GM10248 (cell line): ENCODE results near the gene LYRM2.
"Not testable (repeated sequence)": the region's sequence is repeated elsewhere in the genome, so short reads cannot be mapped to it uniquely, and the experiment has no call there.

ENCODE experiments used
- CTCF ChIA-PET: fragments of 300-600 bp; sonication (Branson Sonifier 250); formaldehyde crosslinking; extraction: SDS; loops from one replicate; lab custom pipeline; 2021; ENCODE audit warnings: antibody characterized with exemption; lab: Yijun Ruan, JAX
- POLR2A ChIA-PET: fragments of 350-650 bp; sonication (Branson Sonifier 250); formaldehyde crosslinking; extraction: SDS; loops from one replicate; lab custom pipeline; 2020; ENCODE audit warnings: antibody characterized with exemption; lab: Yijun Ruan, JAX
- DNase-seq: peaks from one replicate; pipeline ENCODE4 v3.0.0; 2012; ENCODE audit errors: extremely low spot score
- CTCF ChIP-seq: IDR thresholded peaks from 2 replicates; pipeline ENCODE4 v1.5.1; 2012; ENCODE audit warnings: mild to moderate bottlenecking, low read depth; ENCODE audit errors: extremely low read depth, missing control alignments, control extremely low read depth

Gene LYRM2

GRCh38 chr6:89650579-89650978 is 12.0 kb upstream of the LYRM2 start:
- TF ChIP-seq CTCF: no peak
- POLR2A ChIA-PET: no interaction called here
- CTCF ChIA-PET: interaction anchor here (1.6 to 1.8 kb wide), 3 partner anchors 9 to 19 kb away, joined by 3 to 6 read pairs (median 4); no protein-coding TSS in a partner anchor
- DNase-seq: no peak

DNA sequence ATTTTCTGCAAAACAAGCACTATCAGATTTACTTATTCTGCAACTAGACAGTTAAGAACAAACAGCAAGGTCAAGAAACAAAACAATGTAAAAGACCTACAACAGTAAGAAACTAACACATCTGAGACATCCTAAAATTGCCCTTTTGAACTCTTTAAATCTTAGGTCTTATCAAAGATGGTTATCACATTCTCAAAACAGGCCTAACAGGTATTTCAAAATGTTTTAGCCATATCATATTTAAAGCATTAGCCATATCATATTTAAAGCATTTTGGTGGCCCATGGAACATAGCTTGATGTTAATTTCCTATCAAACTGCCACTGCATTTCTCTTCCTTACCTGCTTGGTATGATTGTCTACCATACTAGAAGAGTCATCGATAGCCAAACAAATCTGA is 11.1 kb upstream of the LYRM2 start:
- POLR2A ChIA-PET: no interaction called here
- no peak for DNase-seq
- CTCF ChIA-PET: interaction anchor here (1.5 to 1.8 kb wide), 4 partner anchors 9 to 18 kb away, joined by 3 to 6 read pairs (median 4); no protein-coding TSS in a partner anchor
- TF ChIP-seq CTCF: no peak

DNA sequence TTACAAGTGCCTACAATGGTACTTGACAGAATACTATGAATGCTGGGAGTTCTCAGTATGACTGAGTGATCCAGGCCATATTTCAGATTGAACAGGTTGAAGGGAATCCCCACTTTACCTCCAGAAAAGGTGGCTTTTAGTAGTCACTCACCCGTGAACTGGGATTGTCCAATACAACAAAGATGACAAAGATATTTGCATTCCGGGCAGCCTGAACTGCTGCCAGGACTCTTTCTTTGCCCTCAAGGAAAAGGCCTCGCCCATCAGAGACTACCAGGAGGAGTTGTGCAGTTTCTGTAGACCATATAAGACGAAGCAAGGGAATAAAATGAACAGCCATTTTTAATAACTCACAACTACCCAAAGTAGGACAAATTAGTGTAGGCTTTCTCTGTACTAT is 6.3 kb upstream of the LYRM2 start:
- TF ChIP-seq CTCF: no peak
- CTCF ChIA-PET: no interaction called here

GRCh38 chr6:89643406-89643805 is 4.9 kb upstream of the LYRM2 start:
- ChIA-PET POLR2A (no interaction called here), CTCF (interaction anchor here (1.7 kb wide), 1 partner anchor 10 kb away, joined by 5 read pairs; no protein-coding TSS in a partner anchor)
- DNase-seq: no peak
- no peak for TF ChIP-seq CTCF

More for the DNA sequence above, 6.3 kb upstream of the LYRM2 start:
- POLR2A ChIA-PET: no interaction called here
- DNase-seq: no peak

GRCh38 chr6:89642956-89643355 is 4.4 kb upstream of the LYRM2 start:
- DNase-seq: no peak
- CTCF ChIA-PET: interaction anchor here (1.0 to 1.7 kb wide), 2 partner anchors 11 to 210 kb away, joined by 3 to 5 read pairs; no protein-coding TSS in a partner anchor
- no peak for TF ChIP-seq CTCF
- POLR2A ChIA-PET: no interaction called here

DNA sequence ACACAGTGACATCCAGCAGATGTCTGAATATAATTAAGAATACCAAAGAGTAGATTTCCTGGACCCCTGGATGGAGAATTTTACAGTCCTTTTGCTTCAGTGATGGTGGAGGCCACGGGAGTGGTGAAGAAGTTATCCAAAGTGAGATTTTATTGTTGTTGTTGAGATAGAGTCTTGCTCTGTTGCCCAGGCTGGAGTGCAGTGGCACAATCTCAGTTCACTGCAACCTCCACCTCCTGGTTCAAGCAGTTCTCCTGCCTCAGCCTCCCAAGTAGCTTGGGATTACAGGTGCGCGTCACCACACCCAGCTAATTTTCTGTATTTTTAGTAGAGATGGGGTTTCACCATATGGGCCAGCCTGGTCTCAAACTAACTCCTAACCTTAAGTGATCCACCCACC is 3.0 kb upstream of the LYRM2 start:
- CTCF ChIA-PET: interaction anchor here (1.0 to 1.4 kb wide), 2 partner anchors 32 to 269 kb away, joined by 3 to 4 read pairs; no protein-coding TSS in a partner anchor
- POLR2A ChIA-PET, DNase-seq: not testable (repeated sequence)

DNA sequence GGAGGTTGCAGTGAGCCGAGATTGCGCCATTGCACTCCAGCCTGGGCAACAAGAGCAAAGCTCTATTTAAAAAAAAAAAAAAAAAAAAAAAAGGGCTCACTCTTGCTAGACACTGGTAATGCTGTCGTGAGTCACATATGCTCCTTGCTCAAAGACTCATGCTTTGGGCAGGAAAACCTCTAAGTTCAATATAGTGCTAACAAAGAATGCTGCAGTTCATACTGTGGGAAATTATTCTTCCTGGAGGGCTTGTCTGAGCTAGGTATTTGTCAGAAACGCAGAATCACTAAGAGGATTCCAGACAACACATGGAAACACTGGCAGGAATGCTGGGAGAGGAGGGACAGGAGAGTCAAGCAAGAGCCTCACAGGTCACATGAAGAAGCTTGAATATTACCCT is 2.3 kb upstream of the LYRM2 start:
- no peak for DNase-seq
- CTCF ChIA-PET: interaction anchor here (1.0 to 1.4 kb wide), 4 partner anchors 8 to 269 kb away, joined by 3 to 4 read pairs (median 3); no protein-coding TSS in a partner anchor
- TF ChIP-seq CTCF: no peak
- POLR2A ChIA-PET: interaction anchor here (0.6 kb wide), 1 partner anchor 295 kb away, joined by 4 read pairs; no protein-coding TSS in a partner anchor
